ENCODE measurements around the gene ANO4.
A peak's percentile ranks its signal among the peaks of the same experiment; 100 is the strongest.
"Not testable (repeated sequence)": the region's sequence is repeated elsewhere in the genome, so short reads cannot be mapped to it uniquely, and the experiment has no call there.

ANO4 gene

GRCh38 chr12:100987552-100988521, 193.3 kb downstream of the ANO4 start:
- CTCF ChIA-PET = interaction anchor here (0.6 to 1.3 kb wide), 10 partner anchors 20 to 357 kb away, joined by 3 to 6 read pairs (median 4); no protein-coding TSS in a partner anchor
- no peak overlapping the region for H3K4me3 ChIP-seq (ENCODE audit: low read depth, low read length)
- H3K4me1 ChIP-seq (ENCODE audit: control insufficient read depth, insufficient read depth, low read length) = no peaks in the 10 kb centered on the region
- H3K27ac ChIP-seq (ENCODE audit: extremely low read depth, low read depth, low read length) = no peak overlapping the region
- H3K9me3 ChIP-seq (ENCODE audit: control insufficient read depth, insufficient read depth, low read depth, low read length) = no peaks in the 10 kb centered on the region
- POLR2A ChIA-PET = no interaction called here
- H3K36me3 ChIP-seq (ENCODE audit: control insufficient read depth in 2 of 2, insufficient read depth in 1 of 2, low read length in 2 of 2) = no peaks in the 10 kb centered on the region
- TF ChIP-seq REPIN1 (tag by site-specific recombination; IDR thresholded peaks at IDR 0.05; ENCODE audit: low read depth) (no peak), ZNF26 (tag by site-specific recombination; IDR thresholded peaks at IDR 0.05) (no peak), ZNF19 (tag by site-specific recombination; IDR thresholded peaks at IDR 0.05; ENCODE audit: low read depth) (no peak), ZNF664 (tag by site-specific recombination; IDR thresholded peaks at IDR 0.05) (no peak), ZNF121 (tag by site-specific recombination; IDR thresholded peaks at IDR 0.05) (no peak), ZNF585B (tag by site-specific recombination; IDR thresholded peaks at IDR 0.05) (no peak), KLF17 (tag by site-specific recombination; IDR thresholded peaks at IDR 0.05) (no peak), ZBTB8A (tag by site-specific recombination; IDR thresholded peaks at IDR 0.05) (no peak), ZNF501 (tag by site-specific recombination; IDR thresholded peaks at IDR 0.05) (no peak), ZNF621 (tag by site-specific recombination; IDR thresholded peaks at IDR 0.05) (no peak), ZNF426 (tag by site-specific recombination; IDR thresholded peaks at IDR 0.05) (no peak), ZNF174 (tag by site-specific recombination; IDR thresholded peaks at IDR 0.05) (no peak), SP3 (tag by site-specific recombination; IDR thresholded peaks at IDR 0.05) (no peak), ZNF433 (tag by site-specific recombination; IDR thresholded peaks at IDR 0.05; ENCODE audit: low read depth) (no peak), ZNF302 (tag by site-specific recombination; IDR thresholded peaks at IDR 0.05; ENCODE audit: low read depth) (no peak), ZSCAN4 (tag by site-specific recombination; IDR thresholded peaks at IDR 0.05) (no peak)

GRCh38 chr12:100989509-100989908, 194.9 kb downstream of the ANO4 start:
- CTCF ChIA-PET; H3K27ac ChIP-seq (ENCODE audit: extremely low read depth, low read depth, low read length): not testable (repeated sequence)

DNA sequence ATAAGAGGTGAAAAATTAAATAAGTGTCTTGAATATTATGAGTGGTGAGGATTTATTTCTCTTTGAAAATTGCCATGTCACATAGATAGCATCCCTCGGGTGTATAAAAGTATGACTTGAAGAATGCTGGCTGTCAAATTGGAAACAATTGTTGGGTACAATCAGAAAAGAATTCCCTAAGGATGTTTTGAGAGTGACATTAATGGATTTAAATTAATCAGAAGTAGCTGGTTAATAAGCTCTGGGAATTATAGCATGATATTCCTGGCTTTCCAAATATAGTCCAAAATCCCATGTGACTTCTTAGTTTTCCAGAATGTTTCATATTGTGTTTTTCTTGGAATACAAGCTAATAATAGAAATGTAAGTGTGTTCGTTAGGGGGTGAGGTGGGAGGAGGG, 196.5 kb downstream of the ANO4 start:
- POLR2A ChIA-PET = no interaction called here
- Histone ChIP-seq H3K36me3 (ENCODE audit: control insufficient read depth in 2 of 2, insufficient read depth in 1 of 2, low read length in 2 of 2) (no peaks in the 10 kb centered on the region), H3K4me3 (ENCODE audit: low read depth, low read length) (no peak overlapping the region), H3K9me3 (ENCODE audit: control insufficient read depth, insufficient read depth, low read depth, low read length) (no peaks in the 10 kb centered on the region), H3K4me1 (ENCODE audit: control insufficient read depth, insufficient read depth, low read length) (no peaks in the 10 kb centered on the region; the same call in 1 of the 2 replicates), H3K27ac (ENCODE audit: extremely low read depth, low read depth, low read length) (no peak overlapping the region)
- CTCF ChIA-PET = interaction anchor here (0.6 to 0.9 kb wide), 3 partner anchors 65 to 330 kb away, joined by 3 read pairs; no protein-coding TSS in a partner anchor
- TF ChIP-seq SP3 (tag by site-specific recombination; IDR thresholded peaks at IDR 0.05) (no peak), ZFP3 (tag by site-specific recombination; IDR thresholded peaks at IDR 0.05; ENCODE audit: low read depth) (no peak), ZNF660 (tag by site-specific recombination; IDR thresholded peaks at IDR 0.05) (no peak), ZNF529 (tag by site-specific recombination; IDR thresholded peaks at IDR 0.05; ENCODE audit: insufficient replicate concordance) (no peak)
- TF ChIP-seq, protein P1, sequence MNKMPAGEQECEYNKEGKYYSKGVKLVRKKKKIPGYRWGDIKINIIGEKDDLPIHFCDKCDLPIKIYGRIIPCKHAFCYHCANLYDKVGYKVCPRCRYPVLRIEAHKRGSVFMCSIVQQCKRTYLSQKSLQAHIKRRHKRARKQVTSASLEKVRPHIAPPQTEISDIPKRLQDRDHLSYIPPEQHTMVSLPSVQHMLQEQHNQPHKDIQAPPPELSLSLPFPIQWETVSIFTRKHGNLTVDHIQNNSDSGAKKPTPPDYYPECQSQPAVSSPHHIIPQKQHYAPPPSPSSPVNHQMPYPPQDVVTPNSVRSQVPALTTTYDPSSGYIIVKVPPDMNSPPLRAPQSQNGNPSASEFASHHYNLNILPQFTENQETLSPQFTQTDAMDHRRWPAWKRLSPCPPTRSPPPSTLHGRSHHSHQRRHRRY (tag by site-specific recombination; IDR thresholded peaks at IDR 0.05) = no peak
- TF ChIP-seq, protein P2, sequence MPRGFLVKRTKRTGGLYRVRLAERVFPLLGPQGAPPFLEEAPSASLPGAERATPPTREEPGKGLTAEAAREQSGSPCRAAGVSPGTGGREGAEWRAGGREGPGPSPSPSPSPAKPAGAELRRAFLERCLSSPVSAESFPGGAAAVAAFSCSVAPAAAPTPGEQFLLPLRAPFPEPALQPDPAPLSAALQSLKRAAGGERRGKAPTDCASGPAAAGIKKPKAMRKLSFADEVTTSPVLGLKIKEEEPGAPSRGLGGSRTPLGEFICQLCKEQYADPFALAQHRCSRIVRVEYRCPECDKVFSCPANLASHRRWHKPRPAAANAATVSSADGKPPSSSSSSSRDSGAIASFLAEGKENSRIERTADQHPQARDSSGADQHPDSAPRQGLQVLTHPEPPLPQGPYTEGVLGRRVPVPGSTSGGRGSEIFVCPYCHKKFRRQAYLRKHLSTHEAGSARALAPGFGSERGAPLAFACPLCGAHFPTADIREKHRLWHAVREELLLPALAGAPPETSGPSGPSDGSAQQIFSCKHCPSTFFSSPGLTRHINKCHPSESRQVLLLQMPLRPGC (tag by site-specific recombination; IDR thresholded peaks at IDR 0.05) = no peak

More at GRCh38 chr12:100989509-100989908, 194.9 kb downstream of the ANO4 start:
- peak; percentile 68 for TF ChIP-seq ZBTB17 (tag by site-specific recombination; IDR thresholded peaks at IDR 0.05)
- TF ChIP-seq ZNF366 (tag by site-specific recombination; conservative IDR thresholded peaks at IDR 0.05) = peak; percentile 91
- H3K36me3 ChIP-seq (ENCODE audit: control insufficient read depth in 2 of 2, insufficient read depth in 1 of 2, low read length in 2 of 2); H3K4me3 ChIP-seq (ENCODE audit: low read depth, low read length); H3K4me1 ChIP-seq (ENCODE audit: control insufficient read depth, insufficient read depth, low read length); H3K9me3 ChIP-seq (ENCODE audit: control insufficient read depth, insufficient read depth, low read depth, low read length); POLR2A ChIA-PET: not testable (repeated sequence)

All from HEK293 (cell line).